Prostate gland (tissue), 2 donors: Measurements from ENCODE around the gene TCIRG1. TPM values are rescaled to one million over a fixed set of nuclear protein-coding genes. Genes with fewer than 3 reads are reported as not detected.

ENCODE experiments used
- DNase-seq: peaks from one replicate; pipeline ENCODE4 v3.0.0-alpha.2; 2019; ENCODE audit warnings: low spot score
- H3K27ac ChIP-seq, 2 donors: fragments of 200-600 bp; sonication (generic); 2 replicates each; pipeline ENCODE4 v1.5.1; 2017 to 2019
- H3K27me3 ChIP-seq: fragments of 200-600 bp; sonication (generic); replicated peaks from 2 replicates; pipeline ENCODE4 v1.5.1; 2019; ENCODE audit not compliant: insufficient read depth
- H3K36me3 ChIP-seq, 2 donors: fragments of 200-600 bp; sonication (generic); 1 replicate in 1 of 2; 2 replicates in 1 of 2; pipeline versions ENCODE4 v1.5.1 to v1.8.1; 2017 to 2019
- H3K4me1 ChIP-seq: fragments of 200-600 bp; sonication (generic); replicated peaks from 2 replicates; pipeline ENCODE4 v1.5.1; 2019
- H3K4me3 ChIP-seq, 2 donors: fragments of 200-600 bp; sonication (generic); 2 replicates each; pipeline ENCODE4 v1.5.1; 2017 to 2019
- H3K9me3 ChIP-seq: fragments of 200-600 bp; sonication (generic); 2 replicates; pipeline ENCODE4 v1.5.1; 2017
- POLR2A ChIP-seq: fragments of 450-650 bp; IDR thresholded peaks from one replicate; pipeline ENCODE4 v1.6.1; 2016; ENCODE audit warnings: antibody characterized with exemption, mild to moderate bottlenecking
- POLR2AphosphoS5 ChIP-seq: sonication (generic); formaldehyde crosslinking; IDR thresholded peaks from one replicate; pipeline ENCODE4 v1.6.1; 2017; ENCODE audit warnings: antibody characterized with exemption
- WGBS: methylation state at CpG from one replicate; pipeline ENCODE4 v1.1.5; 2018; 5-methylcytosine and 5-hydroxymethylcytosine counted together
- intact Hi-C: fragments of 100-400 bp; cut with DNase I; formaldehyde crosslinking; loops from one replicate; pipeline ENCODE4 v1.14.2; 2022
- total RNA-seq, 2 donors: library from RNA; depleted of rRNA; stranded (reverse); fragments of >200 nt; gene quantifications; one replicate each; pipeline ENCODE4 v1.1.0, GENCODE V29; 2016
- TF ChIP-seq, protein P1 (sequence below), 4 experiments: fragments of 200-600 bp in 2 of 4; fragments of 450-650 bp in 2 of 4; sonication (generic) in 2 of 4; IDR thresholded peaks; 1 replicate in 3 of 4; 2 replicates in 1 of 4; pipeline ENCODE4 v1.5.1; 2016 to 2019; ENCODE audit warnings: antibody characterized with exemption in 4 of 4, mild to moderate bottlenecking in 2 of 4, moderate library complexity in 2 of 4

Gene TCIRG1
- total RNA-seq, 2 donors from 2014 or later, result 114 to 118 TPM

DNA sequence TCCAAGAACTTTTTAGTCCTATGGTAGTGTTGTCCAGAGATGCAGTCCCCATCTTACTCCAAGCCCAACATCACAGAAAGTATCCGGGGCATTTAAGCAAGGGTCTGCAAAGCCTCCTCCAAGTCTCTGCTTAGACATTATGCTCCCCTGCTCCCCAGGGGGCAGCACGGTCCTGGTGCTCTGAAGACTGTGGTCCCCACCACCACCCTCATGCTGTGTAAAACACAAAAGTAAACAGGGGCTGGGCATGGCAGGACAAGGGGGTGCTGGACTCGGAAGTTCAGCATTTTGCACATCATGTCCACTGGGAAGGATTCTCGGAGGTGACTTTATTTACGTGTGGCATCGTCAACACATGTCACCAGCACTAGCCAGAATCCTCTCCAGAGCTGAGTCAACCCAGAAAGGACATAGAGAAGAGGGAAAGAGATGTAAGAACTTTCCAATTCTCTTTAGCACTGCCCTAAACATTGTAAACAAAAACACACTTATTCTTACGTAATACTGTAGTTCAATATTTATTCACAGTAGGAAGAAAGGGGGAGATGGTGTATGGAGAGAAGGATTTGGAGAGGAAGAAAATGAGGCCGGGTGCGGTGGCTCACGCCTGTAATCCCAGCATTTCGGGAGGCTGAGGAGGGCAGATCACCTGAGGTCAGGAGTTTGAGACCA lies 37.7 kb downstream of the TCIRG1 start:
- H3K36me3 ChIP-seq, result peaks cover 0 to 3% of the 10 kb centered on the region in 2 donors

DNA sequence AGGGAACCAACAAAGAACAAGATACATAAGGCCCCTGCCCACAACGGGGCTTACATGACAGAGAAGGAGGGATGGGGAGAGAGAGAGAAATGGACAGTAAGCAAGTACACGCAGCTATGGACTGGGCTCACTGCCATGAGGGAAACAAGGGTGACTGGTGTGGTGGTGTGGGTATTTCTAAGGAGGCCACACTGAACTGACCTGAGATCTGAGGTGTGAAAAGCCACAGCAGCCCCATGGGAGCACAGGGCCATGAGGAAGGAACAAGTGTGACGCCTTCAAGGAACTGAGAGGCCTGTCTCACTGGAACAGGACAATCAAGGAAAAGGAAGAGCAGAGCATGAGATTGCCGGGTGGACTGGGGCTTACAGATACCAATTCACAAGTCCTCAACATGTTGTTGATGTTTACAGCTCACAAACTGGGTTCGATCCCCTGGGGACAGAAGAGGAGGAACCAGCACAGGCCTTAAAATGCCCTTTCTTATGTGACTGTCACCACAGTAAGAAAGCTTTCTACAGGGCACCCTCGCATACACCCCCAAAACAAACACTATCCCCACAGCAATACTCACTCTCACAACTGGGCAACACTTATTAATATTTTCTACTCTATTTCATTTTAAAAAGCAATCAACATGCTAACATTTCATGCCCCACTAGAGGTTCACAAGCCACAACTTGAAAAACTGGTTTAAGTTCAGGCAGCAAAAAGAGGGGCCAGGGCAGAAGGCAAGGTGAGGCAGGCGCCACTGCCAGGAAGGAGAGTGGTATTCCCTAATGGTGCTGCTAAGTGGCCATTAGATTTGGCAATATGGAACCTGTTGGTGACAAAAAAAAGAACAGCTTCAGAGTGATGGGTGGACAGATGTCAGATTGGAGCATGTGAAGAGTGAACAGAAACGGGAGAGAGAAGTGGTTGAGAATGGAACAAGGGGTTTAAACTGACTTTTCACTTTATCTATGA lies 39.1 kb downstream of the TCIRG1 start:
- H3K9me3 ChIP-seq, result no peaks in the 10 kb centered on the region
- H3K36me3 ChIP-seq, result peaks cover 0 to 3% of the 10 kb centered on the region in 2 donors
- intact Hi-C loops, result loop anchor here (10.0 kb wide), 1 partner anchor 127 kb away; no protein-coding TSS in a partner anchor
- H3K4me1 ChIP-seq, result peaks cover 24% of the 10 kb centered on the region
- DNase-seq, result no peak
- peak overlapping the region in 1 of 2 donors; percentile 28 for H3K27ac ChIP-seq
- H3K27me3 ChIP-seq, result no peaks in the 10 kb centered on the region
- 59% methylated on average over 8 of the region's 8 CpGs for WGBS
- H3K4me3 ChIP-seq, result no peak overlapping the region
- TF ChIP-seq POLR2A, result no peak
- no peak for TF ChIP-seq POLR2AphosphoS5
- TF ChIP-seq, protein P1, sequence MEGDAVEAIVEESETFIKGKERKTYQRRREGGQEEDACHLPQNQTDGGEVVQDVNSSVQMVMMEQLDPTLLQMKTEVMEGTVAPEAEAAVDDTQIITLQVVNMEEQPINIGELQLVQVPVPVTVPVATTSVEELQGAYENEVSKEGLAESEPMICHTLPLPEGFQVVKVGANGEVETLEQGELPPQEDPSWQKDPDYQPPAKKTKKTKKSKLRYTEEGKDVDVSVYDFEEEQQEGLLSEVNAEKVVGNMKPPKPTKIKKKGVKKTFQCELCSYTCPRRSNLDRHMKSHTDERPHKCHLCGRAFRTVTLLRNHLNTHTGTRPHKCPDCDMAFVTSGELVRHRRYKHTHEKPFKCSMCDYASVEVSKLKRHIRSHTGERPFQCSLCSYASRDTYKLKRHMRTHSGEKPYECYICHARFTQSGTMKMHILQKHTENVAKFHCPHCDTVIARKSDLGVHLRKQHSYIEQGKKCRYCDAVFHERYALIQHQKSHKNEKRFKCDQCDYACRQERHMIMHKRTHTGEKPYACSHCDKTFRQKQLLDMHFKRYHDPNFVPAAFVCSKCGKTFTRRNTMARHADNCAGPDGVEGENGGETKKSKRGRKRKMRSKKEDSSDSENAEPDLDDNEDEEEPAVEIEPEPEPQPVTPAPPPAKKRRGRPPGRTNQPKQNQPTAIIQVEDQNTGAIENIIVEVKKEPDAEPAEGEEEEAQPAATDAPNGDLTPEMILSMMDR (IDR thresholded peaks at IDR 0.05), result no peak

More for the DNA sequence above, 37.7 kb downstream of the TCIRG1 start:
- 82% methylated on average over 11 of the region's 11 CpGs for WGBS
- H3K4me3 ChIP-seq, result no peak overlapping the region
- no peak for TF ChIP-seq POLR2A
- TF ChIP-seq, protein P1 (IDR thresholded peaks at IDR 0.05), result peak in 2 of 4 experiments; percentile 5 to 36
- H3K27me3 ChIP-seq, result no peaks in the 10 kb centered on the region
- no peak for DNase-seq
- H3K4me1 ChIP-seq, result peaks cover 19% of the 10 kb centered on the region
- H3K9me3 ChIP-seq, result no peaks in the 10 kb centered on the region
- intact Hi-C loops, result loop anchor here (10.0 kb wide), 1 partner anchor 128 kb away; no protein-coding TSS in a partner anchor
- peak overlapping the region in 1 of 2 donors; percentile 48 for H3K27ac ChIP-seq

GRCh38 chr11:68080860-68081259 lies 42.0 kb downstream of the TCIRG1 start:
- no peaks in the 10 kb centered on the region for H3K9me3 ChIP-seq
- H3K27ac ChIP-seq, result peak overlapping the region; percentile 61 to 71
- intact Hi-C loops, result no loop called here
- no peak overlapping the region for H3K4me3 ChIP-seq
- no peaks in the 10 kb centered on the region for H3K27me3 ChIP-seq
- no peak for DNase-seq
- peaks cover 24% of the 10 kb centered on the region for H3K4me1 ChIP-seq
- WGBS, result 93% methylated on average over 8 of the region's 8 CpGs
- TF ChIP-seq POLR2A (no peak), POLR2AphosphoS5 (no peak)
- TF ChIP-seq, protein P1 (IDR thresholded peaks at IDR 0.05), result no peak
- no peaks in the 10 kb centered on the region for H3K36me3 ChIP-seq

DNA sequence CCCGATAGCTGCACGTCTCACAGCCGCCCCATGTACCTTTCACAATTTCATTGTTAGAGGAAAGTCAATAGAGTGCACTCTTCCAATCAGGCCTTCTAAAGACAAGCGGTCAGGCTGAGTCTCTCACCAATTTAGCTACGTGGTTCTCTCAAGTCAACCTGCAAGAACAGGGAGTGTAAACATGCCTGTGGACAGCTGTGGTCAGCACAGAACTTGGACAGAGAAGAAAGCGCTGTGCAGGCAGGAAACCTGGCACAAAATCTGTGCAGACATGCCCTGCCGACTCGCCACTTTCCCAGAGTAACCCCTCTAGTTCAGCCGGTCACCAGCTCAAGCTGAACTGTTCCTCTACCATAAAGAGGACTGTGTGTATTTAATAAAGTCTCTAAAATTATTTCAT lies 42.9 kb downstream of the TCIRG1 start:
- peak; percentile 94 for TF ChIP-seq POLR2AphosphoS5
- TF ChIP-seq, protein P1 (IDR thresholded peaks at IDR 0.05), result no peak
- TF ChIP-seq POLR2A, result no peak
- WGBS, result 18% methylated on average over 9 of the region's 9 CpGs
- peak; percentile 91 for DNase-seq

More for the DNA sequence above, 42.9 kb downstream of the TCIRG1 start:
- Histone ChIP-seq H3K36me3 (no peaks in the 10 kb centered on the region), H3K9me3 (no peaks in the 10 kb centered on the region), H3K4me3 (no peak overlapping the region), H3K4me1 (peaks cover 24% of the 10 kb centered on the region), H3K27ac (peak overlapping the region; percentile 61 to 71), H3K27me3 (no peaks in the 10 kb centered on the region)
- intact Hi-C loops, result no loop called here
